Mesodermal cell (in vitro differentiated cells): ENCODE results near the gene C2CD4D.
"Not testable (repeated sequence)": the region's sequence is repeated elsewhere in the genome, so short reads cannot be mapped to it uniquely, and the experiment has no call there.

Source experiments
- H3K27ac ChIP-seq: 2 replicates; pipeline ENCODE4 v1.7.0; 2013; ENCODE audit warnings: mild to moderate bottlenecking, low read depth, low read length, moderate library complexity; ENCODE audit not compliant: severe bottlenecking
- H3K36me3 ChIP-seq: 2 replicates; pipeline ENCODE4 v1.7.1; 2013; ENCODE audit warnings: mild to moderate bottlenecking, low read length, moderate library complexity; ENCODE audit not compliant: control insufficient read depth, insufficient read depth
- H3K4me1 ChIP-seq: one replicate; pipeline ENCODE4 v1.7.1; 2013; ENCODE audit warnings: mild to moderate bottlenecking, low read length; ENCODE audit not compliant: insufficient read depth, control insufficient read depth, poor library complexity, severe bottlenecking
- H3K4me3 ChIP-seq: 2 replicates; pipeline ENCODE4 v1.7.0; 2013; ENCODE audit warnings: low read length, control low read depth, mild to moderate bottlenecking; ENCODE audit not compliant: insufficient read depth, poor library complexity, severe bottlenecking; ENCODE audit errors: extremely low read depth
- H3K9me3 ChIP-seq: 2 replicates; pipeline ENCODE4 v1.7.1; 2013; ENCODE audit warnings: mild to moderate bottlenecking, low read length, moderate library complexity; ENCODE audit not compliant: control insufficient read depth
- WGBS, 2 experiments: methylation state at CpG; one replicate each; pipeline ENCODE4 v1.1.5; 2013; ENCODE audit warnings: missing lambda C conversion rate in 2 of 2; ENCODE audit not compliant: insufficient coverage in 2 of 2; 5-methylcytosine and 5-hydroxymethylcytosine counted together

The C2CD4D gene

DNA sequence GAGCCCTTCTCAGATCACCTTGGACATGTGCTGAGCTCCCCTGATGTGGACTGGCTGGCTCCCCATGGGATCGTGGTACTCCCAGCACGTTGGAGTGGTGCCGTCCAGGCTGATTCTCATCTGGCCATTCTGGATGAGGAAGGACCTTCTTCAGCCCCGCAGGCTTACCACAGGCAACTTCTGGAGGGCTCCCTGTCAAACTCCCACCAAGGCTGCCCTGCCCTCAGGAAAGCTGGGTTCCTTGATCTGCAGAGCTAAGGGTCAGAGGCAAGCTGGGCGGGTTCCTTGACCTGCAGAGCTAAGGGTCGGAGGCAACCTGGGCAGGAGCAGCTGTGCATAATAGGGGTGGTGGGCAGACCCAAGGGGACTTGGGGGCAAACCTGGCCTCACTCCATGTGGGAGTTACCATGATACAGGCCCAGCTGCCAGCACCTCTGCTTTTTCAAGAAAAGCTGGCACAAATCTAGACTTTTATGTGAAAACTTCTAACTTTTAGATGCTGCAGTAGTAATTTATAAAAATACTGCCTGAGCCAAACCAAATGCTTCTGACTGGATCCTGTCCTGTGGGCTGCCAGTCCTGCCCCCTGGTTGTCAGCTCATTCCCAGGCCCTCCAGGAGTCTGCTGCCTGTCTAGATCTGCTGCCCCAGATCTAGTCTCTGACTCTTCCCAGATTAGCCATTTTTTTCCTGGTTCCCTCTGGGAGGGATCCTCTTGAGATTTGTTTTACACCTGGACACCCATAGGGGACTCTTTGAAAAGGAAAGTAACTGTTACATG lies 19.5 kb upstream of the C2CD4D start:
- H3K9me3 ChIP-seq = no peaks in the 10 kb centered on the region
- no peak overlapping the region for H3K4me3 ChIP-seq
- H3K36me3 ChIP-seq = no peaks in the 10 kb centered on the region
- WGBS, 2 experiments = 84 to 90% methylated on average over 6 of the region's 6 CpGs
- no peak overlapping the region for H3K27ac ChIP-seq
- peaks cover 24% of the 10 kb centered on the region for H3K4me1 ChIP-seq

DNA sequence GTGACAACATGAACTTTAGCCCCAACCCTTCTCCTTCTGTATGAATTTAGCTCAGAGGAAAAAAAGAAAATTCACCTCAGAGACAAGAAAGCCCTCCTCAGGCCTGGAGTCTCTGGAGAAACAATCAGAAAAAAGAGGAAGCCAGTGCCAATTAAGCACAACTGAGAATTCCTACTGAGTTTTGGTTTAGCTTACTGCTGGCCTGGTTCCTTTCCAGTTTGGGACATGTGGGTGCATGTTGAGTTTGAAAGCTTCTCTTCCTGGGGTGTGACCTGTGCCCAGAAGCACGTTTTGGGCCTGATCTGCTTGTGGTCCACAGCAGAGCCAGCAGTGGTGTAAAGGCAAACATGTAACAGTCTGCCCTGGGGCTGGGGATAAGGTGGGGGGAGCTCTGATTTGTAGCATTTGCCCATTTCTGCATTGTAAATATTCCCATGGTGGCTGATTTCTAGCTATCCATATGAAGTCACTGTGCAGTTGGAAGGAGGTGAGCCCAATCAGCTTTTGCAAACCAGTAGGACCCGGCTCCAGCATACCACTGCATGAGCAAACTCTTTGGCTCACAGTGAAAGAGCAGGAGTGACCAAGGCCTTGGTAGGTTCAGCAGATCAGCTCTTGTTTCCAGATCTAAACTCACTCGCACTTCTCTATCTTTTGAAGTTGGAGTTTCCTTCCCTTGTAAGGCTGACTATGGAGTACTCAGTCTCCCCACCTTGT lies 18.6 kb upstream of the C2CD4D start:
- peaks cover 24% of the 10 kb centered on the region for H3K4me1 ChIP-seq
- no peak overlapping the region for H3K4me3 ChIP-seq
- H3K9me3 ChIP-seq = no peaks in the 10 kb centered on the region
- H3K27ac ChIP-seq = no peak overlapping the region
- WGBS, 2 experiments = 61 to 93% methylated on average over 2 to 3 of the region's 3 CpGs
- H3K36me3 ChIP-seq = no peaks in the 10 kb centered on the region

GRCh38 chr1:151855933-151856332 lies 16.3 kb upstream of the C2CD4D start:
- WGBS, 2 experiments = 52 to 60% methylated on average over 3 of the region's 4 CpGs
- no peaks in the 10 kb centered on the region for H3K9me3 ChIP-seq
- H3K27ac ChIP-seq = peak overlapping the region; percentile 32
- H3K4me3 ChIP-seq = no peak overlapping the region
- H3K36me3 ChIP-seq = no peaks in the 10 kb centered on the region
- peaks cover 24% of the 10 kb centered on the region for H3K4me1 ChIP-seq

- H3K4me1 ChIP-seq = peaks cover 24% of the 10 kb centered on the region
- H3K36me3 ChIP-seq, H3K9me3 ChIP-seq, H3K4me3 ChIP-seq: not testable (repeated sequence)
- peak overlapping the region; percentile 32 for H3K27ac ChIP-seq
- WGBS, 2 experiments = 88 to 94% methylated on average over 5 to 6 of the region's 8 CpGs
Measured at GRCh38 chr1:151855516-151855915, 15.9 kb upstream of the C2CD4D start.

- Histone ChIP-seq H3K9me3 (no peaks in the 10 kb centered on the region), H3K27ac (no peak overlapping the region), H3K36me3 (no peaks in the 10 kb centered on the region), H3K4me1 (peaks cover 24% of the 10 kb centered on the region), H3K4me3 (no peak overlapping the region)
- 94 to 100% methylated on average over 1 to 5 of the region's 7 CpGs for WGBS, 2 experiments
Measured at GRCh38 chr1:151854658-151855057, 15.0 kb upstream of the C2CD4D start.

GRCh38 chr1:151853411-151853943 lies 13.9 kb upstream of the C2CD4D start, which contains the start of gene THEM5:
TSS of gene THEM5 (minus strand) at chr1:151853712. CDS start at chr1:151853565, 147 bp downstream.
- 85 to 98% methylated on average over 5 of the region's 5 CpGs for WGBS, 2 experiments
- Histone ChIP-seq H3K36me3 (no peaks in the 10 kb centered on the region), H3K4me3 (no peak within 1 kb of the TSS), H3K27ac (no peak within 1 kb of the TSS), H3K4me1 (peaks cover 18% of the 10 kb centered on the region), H3K9me3 (no peaks in the 10 kb centered on the region)

DNA sequence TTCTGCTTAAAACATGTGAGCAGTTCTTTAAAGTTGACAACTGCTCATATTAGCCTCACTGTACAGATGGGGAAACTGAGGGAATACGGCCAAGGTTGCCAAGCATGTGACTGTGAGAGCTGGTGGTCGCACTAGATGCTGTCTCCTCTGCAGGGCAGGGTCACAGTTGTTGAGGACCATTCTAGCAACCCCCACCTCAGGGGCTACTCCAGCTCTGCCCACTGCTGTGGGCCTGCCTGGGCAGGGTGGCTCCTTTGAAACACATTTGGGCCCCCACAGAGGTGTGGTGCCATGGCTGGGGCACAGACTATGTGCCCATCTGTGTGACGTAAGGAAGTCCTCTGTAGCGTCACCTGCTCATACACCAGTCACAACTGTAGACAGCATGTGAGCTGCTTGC lies 13.1 kb upstream of the C2CD4D start:
- Histone ChIP-seq H3K36me3 (no peaks in the 10 kb centered on the region), H3K4me3 (no peak overlapping the region)

GRCh38 chr1:151851886-151852285 lies 12.3 kb upstream of the C2CD4D start:
- Histone ChIP-seq H3K4me3 (no peak overlapping the region), H3K4me1 (peaks cover 16% of the 10 kb centered on the region), H3K27ac (no peak overlapping the region), H3K36me3 (no peaks in the 10 kb centered on the region), H3K9me3 (no peaks in the 10 kb centered on the region)
- WGBS, 2 experiments = 92% methylated on average over 8 of the region's 8 CpGs

More for the DNA sequence above, 13.1 kb upstream of the C2CD4D start:
- no peaks in the 10 kb centered on the region for H3K9me3 ChIP-seq
- 95 to 96% methylated on average over 4 of the region's 4 CpGs for WGBS, 2 experiments
- no peak overlapping the region for H3K27ac ChIP-seq
- peaks cover 12% of the 10 kb centered on the region for H3K4me1 ChIP-seq

- Histone ChIP-seq H3K4me1 (peaks cover 19% of the 10 kb centered on the region), H3K9me3 (no peaks in the 10 kb centered on the region), H3K4me3 (no peak overlapping the region), H3K36me3 (no peaks in the 10 kb centered on the region), H3K27ac (no peak overlapping the region)
Measured at GRCh38 chr1:151849871-151850270, 10.3 kb upstream of the C2CD4D start.

GRCh38 chr1:151849126-151849525 lies 9.5 kb upstream of the C2CD4D start:
- H3K4me1 ChIP-seq = peaks cover 22% of the 10 kb centered on the region
- no peaks in the 10 kb centered on the region for H3K36me3 ChIP-seq
- H3K27ac ChIP-seq = no peak overlapping the region
- no peak overlapping the region for H3K4me3 ChIP-seq
- no peaks in the 10 kb centered on the region for H3K9me3 ChIP-seq
- WGBS, 2 experiments = 97 to 100% methylated on average over 2 of the region's 3 CpGs
